ENCODE results near the gene ADGRL3.
"Not testable (repeated sequence)": the region's sequence is repeated elsewhere in the genome, so short reads cannot be mapped to it uniquely, and the experiment has no call there.

The ADGRL3 gene

GRCh38 chr4:61628727-61629126 is 428.6 kb downstream of the ADGRL3 start:
- no peak for DNase-seq

- DNase-seq = no peak
Observed at GRCh38 chr4:61630548-61630947, 430.4 kb downstream of the ADGRL3 start.

GRCh38 chr4:61638591-61638990 is 438.5 kb downstream of the ADGRL3 start:
- DNase-seq = no peak

- not testable (repeated sequence) for DNase-seq
Observed at GRCh38 chr4:61646746-61647350, 446.7 kb downstream of the ADGRL3 start.

- DNase-seq = no peak
Observed at GRCh38 chr4:61648264-61648663, 448.1 kb downstream of the ADGRL3 start.

- no peak for DNase-seq
Observed at GRCh38 chr4:61657016-61657415, 456.9 kb downstream of the ADGRL3 start.

GRCh38 chr4:61661960-61662359 is 461.8 kb downstream of the ADGRL3 start:
- DNase-seq = no peak

GRCh38 chr4:61662362-61662761 is 462.2 kb downstream of the ADGRL3 start:
- no peak for DNase-seq

GRCh38 chr4:61663310-61663709 is 463.2 kb downstream of the ADGRL3 start:
- DNase-seq = no peak

GRCh38 chr4:61665649-61666048 is 465.5 kb downstream of the ADGRL3 start:
- DNase-seq = no peak

GRCh38 chr4:61666244-61666643 is 466.1 kb downstream of the ADGRL3 start:
- peak in 1 of 58 donors; percentile 3 for DNase-seq

- no peak for DNase-seq
Observed at GRCh38 chr4:61671599-61671998, 471.5 kb downstream of the ADGRL3 start.

GRCh38 chr4:61675464-61675863 is 475.3 kb downstream of the ADGRL3 start:
- no peak for DNase-seq

GRCh38 chr4:61678297-61678696 is 478.2 kb downstream of the ADGRL3 start:
- DNase-seq = no peak

- DNase-seq = no peak
Observed at GRCh38 chr4:61693520-61693919, 493.4 kb downstream of the ADGRL3 start.

GRCh38 chr4:61714387-61714911 is 514.3 kb downstream of the ADGRL3 start:
- no peak for DNase-seq

- no peak for DNase-seq
Observed at GRCh38 chr4:61716426-61716825, 516.3 kb downstream of the ADGRL3 start.

- DNase-seq = no peak
Observed at GRCh38 chr4:61723492-61723891, 523.4 kb downstream of the ADGRL3 start.

- no peak for DNase-seq
Observed at GRCh38 chr4:61727286-61727685, 527.2 kb downstream of the ADGRL3 start.

- no peak for DNase-seq
Observed at GRCh38 chr4:61734409-61734808, 534.3 kb downstream of the ADGRL3 start.

- no peak for DNase-seq
Observed at GRCh38 chr4:61739887-61740286, 539.8 kb downstream of the ADGRL3 start.

- DNase-seq = no peak
Observed at GRCh38 chr4:61740886-61741285, 540.8 kb downstream of the ADGRL3 start.

GRCh38 chr4:61741327-61742096 is 541.4 kb downstream of the ADGRL3 start:
- DNase-seq = peak in 38 of 58 donors; percentile 1 to 77 (median 16)
